NCI-H2227 (cell line): ENCODE results near the gene ZNF90.
"Not testable (repeated sequence)": the region's sequence is repeated elsewhere in the genome, so short reads cannot be mapped to it uniquely, and the experiment has no call there.

ENCODE experiments used
- DNase-seq: peaks from one replicate; lab custom pipeline; 2025; ENCODE audit not compliant: unreplicated experiment; lab: John Stamatoyannopoulos, UW

ZNF90 gene

GRCh38 chr19:20077791-20078463 lies at the start of gene ZNF90:
Gene ZNF90, plus strand, starts transcription at chr19:20078000. Its CDS starts 133 bp downstream, at chr19:20078133.
- peak; percentile 89 for DNase-seq

DNA sequence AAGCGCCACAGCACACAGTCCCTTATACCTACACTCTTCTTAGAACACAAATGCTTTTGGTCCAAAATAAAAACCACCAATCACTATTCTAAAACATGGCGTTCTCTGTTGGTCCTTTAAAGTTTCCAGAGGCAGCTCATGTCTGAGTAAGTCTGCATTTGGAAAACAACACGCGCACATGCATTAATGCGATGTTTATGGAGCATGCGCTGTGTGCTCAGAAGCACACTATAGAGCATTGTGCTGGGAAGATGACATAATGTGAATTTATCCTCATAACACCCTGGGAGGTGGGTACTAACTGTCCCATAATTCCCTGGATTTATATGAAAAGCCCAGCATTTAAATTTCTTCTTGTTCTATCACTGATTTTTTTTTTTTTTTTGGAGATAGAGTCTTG lies 49.2 kb upstream of the ZNF90 start:
- no peak for DNase-seq

DNA sequence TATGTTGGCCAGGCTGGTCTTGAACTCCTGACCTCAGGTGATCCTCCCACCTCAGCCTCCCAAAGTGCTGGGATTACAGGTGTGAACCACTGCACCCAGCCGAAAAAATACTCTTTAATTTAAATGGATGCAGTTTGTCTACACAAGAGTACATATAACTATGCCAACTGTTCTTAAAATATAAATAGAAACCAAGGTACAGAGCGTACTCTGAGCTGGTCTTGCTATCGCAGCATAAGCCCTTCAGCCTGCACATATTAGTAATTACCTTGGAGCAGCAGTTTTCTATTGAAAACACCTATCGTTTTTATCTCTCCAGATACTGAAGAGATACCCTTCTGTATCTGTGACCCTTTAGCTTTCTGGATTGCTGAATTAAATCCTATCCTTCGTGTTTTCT lies 41.9 kb upstream of the ZNF90 start:
- no peak for DNase-seq

- no peak for DNase-seq
Measured at GRCh38 chr19:20038358-20039202, 39.2 kb upstream of the ZNF90 start.

GRCh38 chr19:20039203-20039723 lies 38.5 kb upstream of the ZNF90 start, which contains the start of gene ZNF682:
Gene ZNF682, minus strand, starts transcription at chr19:20039505. Its CDS starts 160 bp downstream, at chr19:20039345.
- peak; percentile 94 for DNase-seq

DNA sequence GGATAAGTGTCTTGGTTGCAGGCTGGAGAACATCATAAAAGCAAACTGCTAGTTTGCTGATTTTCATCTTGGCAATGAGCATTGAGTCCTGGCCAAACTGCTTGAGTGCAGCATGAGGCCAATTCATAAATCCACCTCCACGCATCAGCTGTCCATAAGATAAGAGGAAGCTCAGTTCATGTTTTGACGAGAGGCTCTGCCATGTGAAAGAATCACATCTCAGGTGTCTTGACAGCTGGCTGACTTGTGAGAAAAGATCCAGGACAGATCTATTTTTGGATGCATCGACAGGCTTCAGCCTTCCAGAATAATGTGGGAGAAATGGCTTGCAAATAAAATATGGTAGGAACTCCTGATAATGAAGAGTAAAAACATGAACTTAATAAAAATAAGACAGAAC lies 33.1 kb upstream of the ZNF90 start:
- DNase-seq, result no peak

DNA sequence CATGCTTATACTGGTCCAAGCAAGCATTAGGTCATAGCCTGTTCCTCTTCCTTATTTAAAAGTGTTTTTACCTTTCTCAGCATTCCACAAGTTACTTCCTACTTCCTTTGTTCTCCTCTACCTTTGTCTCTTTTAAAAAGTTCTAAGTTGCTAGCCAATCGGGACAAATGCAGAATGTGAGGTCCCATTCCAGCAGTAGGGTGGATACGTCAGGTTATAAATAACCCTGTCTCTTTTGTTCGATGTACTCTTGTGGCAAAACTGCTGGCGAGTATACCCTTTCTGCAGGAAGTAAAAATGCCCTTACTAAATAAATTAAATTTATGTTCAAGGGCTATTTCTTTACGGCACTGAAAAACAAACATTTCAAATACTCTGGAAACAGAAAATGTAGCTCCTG lies 32.1 kb upstream of the ZNF90 start:
- DNase-seq, result not testable (repeated sequence)

- DNase-seq, result peak; percentile 95
Measured at GRCh38 chr19:20051841-20052768, 25.7 kb upstream of the ZNF90 start.

DNA sequence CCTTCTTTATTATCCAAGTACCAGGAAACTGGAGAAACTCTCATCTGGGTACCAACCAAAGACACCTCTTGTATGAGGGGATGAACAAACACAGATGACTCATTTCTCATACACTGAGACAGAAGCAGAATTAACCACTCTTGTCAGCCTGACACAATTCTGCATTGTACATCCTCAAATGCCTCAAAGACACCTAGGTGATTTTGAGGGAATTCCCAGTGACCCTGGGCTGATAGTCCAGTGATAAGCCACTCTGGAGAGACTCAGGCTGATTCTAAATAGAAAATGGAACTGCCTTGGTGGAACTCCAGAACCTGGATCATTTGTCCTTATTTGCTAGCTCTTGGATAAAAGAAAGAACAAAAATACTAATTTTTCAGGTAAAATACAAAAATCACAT lies 19.1 kb upstream of the ZNF90 start:
- not testable (repeated sequence) for DNase-seq

GRCh38 chr19:20060282-20060681 lies 17.5 kb upstream of the ZNF90 start:
- DNase-seq, result no peak

DNA sequence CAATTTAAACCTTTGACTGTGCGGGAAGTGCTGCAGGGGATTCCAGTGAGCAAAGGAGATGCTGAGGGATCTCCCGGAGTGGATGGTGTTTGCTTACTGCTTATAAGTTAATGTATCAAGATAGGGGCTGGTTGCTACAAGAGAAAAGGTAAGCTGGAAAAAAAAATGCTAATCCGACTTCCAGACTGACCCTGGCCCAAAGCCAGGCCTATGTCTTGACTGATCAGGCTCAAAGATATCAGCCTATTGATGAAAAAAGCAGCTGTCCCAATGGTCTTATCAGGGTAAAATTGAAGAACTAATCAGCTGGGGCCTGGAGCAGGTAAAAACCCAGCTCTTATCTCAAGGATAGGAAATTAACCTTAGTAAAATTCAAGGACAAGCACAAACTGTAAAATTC lies 10.9 kb upstream of the ZNF90 start:
- no peak for DNase-seq

GRCh38 chr19:20067943-20068342 lies 9.9 kb upstream of the ZNF90 start:
- DNase-seq, result no peak

- not testable (repeated sequence) for DNase-seq
Measured at GRCh38 chr19:20068559-20068958, 9.2 kb upstream of the ZNF90 start.

- DNase-seq, result no peak
Measured at GRCh38 chr19:20070691-20071090, 7.1 kb upstream of the ZNF90 start.

DNA sequence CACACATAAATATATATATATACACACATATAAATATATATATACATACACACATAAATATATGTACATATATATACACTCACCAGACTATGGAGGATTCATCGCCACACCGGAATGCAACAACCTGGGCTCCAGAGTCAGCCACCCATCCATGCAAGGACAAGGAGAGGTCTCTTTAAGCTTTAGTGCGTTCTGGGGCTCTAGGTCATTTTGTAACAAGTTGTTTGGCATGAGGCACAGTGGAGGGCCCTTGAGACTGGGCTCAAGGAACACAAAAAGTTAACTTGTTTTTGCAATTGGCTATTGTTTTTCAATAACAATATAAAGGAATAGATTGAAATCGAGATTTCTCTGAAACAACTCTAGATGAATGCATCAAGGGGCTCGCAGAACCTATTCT lies 4.9 kb upstream of the ZNF90 start:
- no peak for DNase-seq

DNA sequence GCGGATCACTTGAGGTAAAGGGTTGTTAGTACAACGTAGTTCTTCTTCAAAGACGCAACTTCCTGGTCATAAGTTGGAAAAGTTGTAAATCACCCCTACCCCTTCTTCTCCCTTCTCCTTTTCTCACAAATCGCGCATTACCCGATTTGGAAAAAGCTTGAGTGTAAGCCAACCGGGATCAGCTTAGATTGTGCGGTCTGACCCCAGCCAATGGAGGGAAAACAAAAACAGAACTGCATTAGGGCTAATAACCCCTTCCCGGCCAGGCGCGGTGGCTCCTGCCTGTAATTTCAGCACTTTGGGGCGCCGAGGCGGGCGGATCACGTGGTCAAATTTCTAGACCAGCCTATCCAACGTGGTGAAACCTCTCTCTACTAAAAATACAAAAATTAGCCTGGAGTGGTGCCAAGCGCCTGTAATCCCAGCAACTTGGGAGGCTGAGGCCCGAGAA lies 806 bp downstream of the ZNF90 start:
- peak; percentile 51 for DNase-seq

GRCh38 chr19:20079476-20079875 lies 1.7 kb downstream of the ZNF90 start:
- DNase-seq, result no peak

- no peak for DNase-seq
Measured at GRCh38 chr19:20080656-20081055, 2.9 kb downstream of the ZNF90 start.

GRCh38 chr19:20082232-20082833 lies 4.5 kb downstream of the ZNF90 start:
- DNase-seq, result not testable (repeated sequence)

GRCh38 chr19:20082876-20083275 lies 5.1 kb downstream of the ZNF90 start:
- not testable (repeated sequence) for DNase-seq
